OCI-LY7 (cell line): ENCODE data around the gene MEIS2. TPM values are rescaled to one million over a fixed set of nuclear protein-coding genes. Genes with fewer than 3 reads are reported as not detected.

Source experiments
- BruUV-seq: library from RNA; stranded (reverse); fragments of 400-500 nt; replicated peaks from 2 replicates; lab custom pipeline; 2021; lab: Mats Ljungman, UMichigan
- CTCF ChIA-PET: fragments of 300-600 bp; sonication (Branson Sonifier 250); formaldehyde crosslinking; loops from one replicate; lab custom pipeline; 2022; ENCODE audit warnings: antibody characterized with exemption; ENCODE audit not compliant: unreplicated experiment; lab: Charles Lee
- POLR2A ChIA-PET: fragments of 300-600 bp; sonication (Branson Sonifier 250); formaldehyde crosslinking; loops from one replicate; lab custom pipeline; 2022; ENCODE audit warnings: antibody characterized with exemption; lab: Charles Lee
- DNase-seq: peaks from one replicate; pipeline ENCODE4 v3.0.0-alpha.2; 2015; ENCODE audit warnings: low spot score
- H2AFZ ChIP-seq: fragments of 200-600 bp; sonication (generic), shearing (Covaris generic); 2 replicates; pipeline ENCODE4 v1.6.1; 2014; ENCODE audit warnings: mild to moderate bottlenecking, antibody characterized with exemption, low read length, moderate library complexity
- H3K27ac ChIP-seq: fragments of 200-600 bp; sonication (generic); 2 replicates; pipeline ENCODE4 v1.5.1; 2014; ENCODE audit warnings: mixed run types, low read depth, mild to moderate bottlenecking, moderate library complexity, low read length, inconsistent platforms; ENCODE audit not compliant: poor library complexity, severe bottlenecking
- H3K36me3 ChIP-seq: fragments of 200-600 bp; sonication (generic); 2 replicates; pipeline ENCODE4 v1.6.1; 2014; ENCODE audit warnings: mild to moderate bottlenecking, antibody characterized with exemption, low read length, moderate library complexity, mixed read lengths; ENCODE audit not compliant: insufficient read depth
- H3K4me1 ChIP-seq: fragments of 200-600 bp; sonication (generic); 2 replicates; pipeline ENCODE4 v1.5.1; 2014; ENCODE audit warnings: mild to moderate bottlenecking, low read length; ENCODE audit not compliant: insufficient read depth, poor library complexity, severe bottlenecking
- H3K4me2 ChIP-seq: fragments of 200-600 bp; sonication (generic); 2 replicates; pipeline ENCODE4 v1.6.1; 2014; ENCODE audit warnings: mild to moderate bottlenecking, low read length
- H3K4me3 ChIP-seq: fragments of 200-600 bp; sonication (generic); 2 replicates; pipeline ENCODE4 v1.5.1; 2014; ENCODE audit warnings: mild to moderate bottlenecking, low read depth, low read length; ENCODE audit not compliant: poor library complexity, severe bottlenecking
- H3K79me2 ChIP-seq: fragments of 200-600 bp; sonication (generic); 2 replicates; pipeline ENCODE4 v1.6.1; 2016; ENCODE audit warnings: low read depth, mild to moderate bottlenecking, low read length, moderate library complexity, mixed read lengths; ENCODE audit not compliant: insufficient read depth
- H3K9me2 ChIP-seq: fragments of 200-600 bp; sonication (generic); 2 replicates; pipeline ENCODE4 v1.6.1; 2016; ENCODE audit warnings: mild to moderate bottlenecking, low read length, mixed read lengths; ENCODE audit not compliant: insufficient read depth
- H3K9me3 ChIP-seq: fragments of 200-600 bp; sonication (generic); 2 replicates; pipeline ENCODE4 v1.6.1; 2014; ENCODE audit warnings: mild to moderate bottlenecking, mixed run types, low read length, mixed read lengths
- H4K20me1 ChIP-seq: fragments of 200-600 bp; sonication (generic); 2 replicates; pipeline ENCODE4 v1.6.1; 2014; ENCODE audit warnings: mild to moderate bottlenecking, antibody characterized with exemption, low read length, moderate library complexity, mixed read lengths; ENCODE audit not compliant: insufficient read depth
- EZH2phosphoT487 ChIP-seq: fragments of 200-600 bp; sonication (generic); IDR thresholded peaks from 2 replicates; pipeline ENCODE4 v1.6.1; 2018; ENCODE audit warnings: low read depth, borderline replicate concordance, mild to moderate bottlenecking, mixed run types, antibody characterized with exemption, low read length, moderate library complexity, mixed read lengths
- intact Hi-C: fragments of 100-400 bp; cut with micrococcal nuclease; formaldehyde crosslinking; loops from one replicate; pipeline ENCODE4 v1.10.0; 2022; ENCODE audit not compliant: unreplicated experiment
- total RNA-seq, 2 experiments: library from RNA; depleted of rRNA in 1 of 2; stranded (reverse); fragments of >200 nt in 1 of 2; shearing (Covaris generic) in 1 of 2; gene quantifications; 2 replicates each; pipeline ENCODE4 v1.2.3, GENCODE V29; 2014 to 2022
- TF ChIP-seq, protein P1 (sequence below): fragments of 200-600 bp; sonication (generic); conservative IDR thresholded peaks from 2 replicates; pipeline ENCODE4 v1.5.1; 2014; ENCODE audit warnings: mild to moderate bottlenecking, antibody characterized with exemption, low read length, moderate library complexity, mixed read lengths

Gene MEIS2
- total RNA-seq, 2 experiments from 2014 or later = 31.0 to 35.8 TPM

DNA sequence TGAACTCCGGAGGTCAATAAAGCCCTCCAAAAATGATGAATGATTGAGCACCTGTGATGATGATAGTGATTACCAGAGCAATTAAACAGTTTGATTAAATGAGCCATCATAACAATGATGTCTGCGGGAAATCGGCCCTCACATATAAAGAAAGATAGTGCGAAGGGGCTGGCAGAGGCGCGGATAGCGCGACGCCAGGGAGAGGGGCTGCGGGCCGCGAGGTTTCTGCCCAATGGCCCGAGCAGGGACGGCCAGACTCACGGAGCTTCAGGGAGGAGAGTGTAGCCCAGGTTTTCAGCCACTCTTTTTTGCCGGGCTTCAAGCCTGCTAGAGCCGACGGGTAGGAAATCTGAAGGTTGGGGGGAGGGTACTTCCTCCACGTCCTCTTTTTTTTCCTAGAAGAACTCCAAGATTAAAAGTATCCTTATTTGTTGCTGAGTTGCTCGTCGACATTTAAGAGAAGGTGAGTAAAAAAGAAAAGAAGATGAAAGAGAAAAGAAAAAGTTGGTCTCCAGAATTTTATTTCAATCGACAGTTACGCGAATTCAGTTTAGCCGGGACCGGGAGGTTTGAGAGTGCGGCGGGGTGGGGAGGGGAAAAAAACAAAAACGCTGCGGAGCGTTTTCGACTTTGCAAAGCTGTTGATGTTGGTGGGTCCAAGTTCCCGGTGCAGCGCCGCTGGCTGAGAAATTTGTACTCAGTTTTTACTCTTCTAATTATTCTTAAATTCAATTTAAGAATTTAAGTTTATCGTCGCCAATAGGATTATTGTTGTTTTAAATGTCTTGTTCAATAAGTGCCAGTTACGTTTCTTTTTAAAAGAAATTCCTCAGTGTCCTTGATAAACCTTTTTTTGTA is 2.2 kb upstream of the MEIS2 start:
- TF ChIP-seq, protein P1, sequence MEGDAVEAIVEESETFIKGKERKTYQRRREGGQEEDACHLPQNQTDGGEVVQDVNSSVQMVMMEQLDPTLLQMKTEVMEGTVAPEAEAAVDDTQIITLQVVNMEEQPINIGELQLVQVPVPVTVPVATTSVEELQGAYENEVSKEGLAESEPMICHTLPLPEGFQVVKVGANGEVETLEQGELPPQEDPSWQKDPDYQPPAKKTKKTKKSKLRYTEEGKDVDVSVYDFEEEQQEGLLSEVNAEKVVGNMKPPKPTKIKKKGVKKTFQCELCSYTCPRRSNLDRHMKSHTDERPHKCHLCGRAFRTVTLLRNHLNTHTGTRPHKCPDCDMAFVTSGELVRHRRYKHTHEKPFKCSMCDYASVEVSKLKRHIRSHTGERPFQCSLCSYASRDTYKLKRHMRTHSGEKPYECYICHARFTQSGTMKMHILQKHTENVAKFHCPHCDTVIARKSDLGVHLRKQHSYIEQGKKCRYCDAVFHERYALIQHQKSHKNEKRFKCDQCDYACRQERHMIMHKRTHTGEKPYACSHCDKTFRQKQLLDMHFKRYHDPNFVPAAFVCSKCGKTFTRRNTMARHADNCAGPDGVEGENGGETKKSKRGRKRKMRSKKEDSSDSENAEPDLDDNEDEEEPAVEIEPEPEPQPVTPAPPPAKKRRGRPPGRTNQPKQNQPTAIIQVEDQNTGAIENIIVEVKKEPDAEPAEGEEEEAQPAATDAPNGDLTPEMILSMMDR = no peak
- TF ChIP-seq EZH2phosphoT487 = no peak
- Histone ChIP-seq H3K9me3 (no peaks in the 10 kb centered on the region), H4K20me1 (peaks cover 14% of the 10 kb centered on the region; the same call in 1 of the 2 replicates), H3K36me3 (no peaks in the 10 kb centered on the region), H2AFZ (no peak overlapping the region), H3K4me3 (peak overlapping the region; percentile 87), H3K4me2 (peak overlapping the region; percentile 69), H3K4me1 (peaks cover 18% of the 10 kb centered on the region), H3K9me2 (no peaks in the 10 kb centered on the region), H3K27ac (no peak overlapping the region), H3K79me2 (peaks cover 18% of the 10 kb centered on the region; the same call in 1 of the 2 replicates)
- CTCF ChIA-PET = no interaction called here
- BruUV-seq = TSS peak; percentile 24
- intact Hi-C loops = loop anchor here (5.0 kb wide), 3 partner anchors 70 to 1555 kb away; partner anchors contain the start of gene DPH6
- peak; percentile 12 for DNase-seq
- POLR2A ChIA-PET = no interaction called here

DNA sequence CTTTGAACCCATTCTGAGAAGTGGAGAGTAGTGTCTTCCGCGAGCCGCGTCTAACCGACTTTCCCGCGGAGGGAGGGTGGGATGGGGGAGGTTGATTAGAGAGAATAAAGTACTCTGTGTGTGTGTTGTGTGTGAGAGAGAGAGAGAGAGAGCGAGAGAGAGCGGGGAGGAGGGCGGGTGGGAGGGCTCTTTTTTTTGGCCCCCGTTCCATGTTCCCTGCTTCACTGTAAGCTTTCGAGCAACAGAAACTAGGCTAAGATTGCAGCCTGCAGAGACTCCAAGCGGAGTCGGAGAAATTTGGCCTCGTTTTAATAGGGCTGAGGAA is 1.6 kb upstream of the MEIS2 start:
- Histone ChIP-seq H3K27ac (peak overlapping the region; percentile 96), H3K9me3 (no peaks in the 10 kb centered on the region), H3K4me2 (peak overlapping the region; percentile 69), H3K36me3 (no peaks in the 10 kb centered on the region), H3K4me1 (peaks cover 21% of the 10 kb centered on the region), H3K4me3 (peak overlapping the region; percentile 87), H3K79me2 (peaks cover 18% of the 10 kb centered on the region; the same call in 1 of the 2 replicates), H2AFZ (peak overlapping the region; percentile 80; the same call in 1 of the 2 replicates), H3K9me2 (no peaks in the 10 kb centered on the region), H4K20me1 (peaks cover 15% of the 10 kb centered on the region; the same call in 1 of the 2 replicates)
- no peak for DNase-seq
- CTCF ChIA-PET = no interaction called here
- TF ChIP-seq, protein P1 = no peak
- TF ChIP-seq EZH2phosphoT487 = no peak
- intact Hi-C loops = loop anchor here (2.0 to 5.0 kb wide), 4 partner anchors 70 to 1555 kb away; partner anchors contain the start of genes CDIN1 and DPH6
- no TSS peak for BruUV-seq
- POLR2A ChIA-PET = no interaction called here
